WTC11 (cell line): ENCODE measurements around the gene RAB23.

Source experiments
- ATF1 ChIP-seq: sonication (generic); formaldehyde crosslinking; IDR thresholded peaks from 2 replicates; pipeline ENCODE4 v1.8.1; 2023; ENCODE audit warnings: mild to moderate bottlenecking, moderate library complexity, missing genetic modification reagents
- ATF2 ChIP-seq: sonication (generic); formaldehyde crosslinking; IDR thresholded peaks from 2 replicates; pipeline ENCODE4 v1.8.1; 2022; ENCODE audit warnings: low read depth, missing genetic modification reagents, borderline replicate concordance
- CTCF ChIP-seq: fragments of 200-600 bp; IDR thresholded peaks from 2 replicates; pipeline ENCODE4 v1.8.0; 2022; ENCODE audit warnings: antibody characterized with exemption
- FOXJ3 ChIP-seq: sonication (generic); formaldehyde crosslinking; IDR thresholded peaks from 2 replicates; pipeline ENCODE4 v1.9.0; 2021; ENCODE audit warnings: missing genetic modification reagents, mild to moderate bottlenecking, borderline replicate concordance
- GABPB1 ChIP-seq: sonication (generic); formaldehyde crosslinking; IDR thresholded peaks from 2 replicates; pipeline ENCODE4 v1.8.1; 2023; ENCODE audit warnings: mild to moderate bottlenecking, missing genetic modification reagents
- KAT7 ChIP-seq: sonication (generic); formaldehyde crosslinking; IDR thresholded peaks from 2 replicates; pipeline ENCODE4 v1.8.1; 2023; ENCODE audit warnings: missing genetic modification reagents, mild to moderate bottlenecking, borderline replicate concordance
- SP1 ChIP-seq: sonication (generic); formaldehyde crosslinking; conservative IDR thresholded peaks from 2 replicates; pipeline ENCODE4 v1.8.1; 2022; ENCODE audit warnings: missing genetic modification reagents
- USF2 ChIP-seq: sonication (generic); formaldehyde crosslinking; IDR thresholded peaks from 2 replicates; pipeline ENCODE4 v1.8.1; 2023; ENCODE audit warnings: mild to moderate bottlenecking, missing genetic modification reagents, moderate library complexity
- ZNF396 ChIP-seq: fragments of 250-450 bp; sonication (Bioruptor Pico); IDR thresholded peaks from 2 replicates; pipeline ENCODE4 v1.8.0; 2021; ENCODE audit warnings: mild to moderate bottlenecking, moderate library complexity, borderline replicate concordance
- TF ChIP-seq, protein P1 (sequence below): sonication (generic); formaldehyde crosslinking; IDR thresholded peaks from 2 replicates; pipeline ENCODE4 v1.8.0; 2022; ENCODE audit warnings: mild to moderate bottlenecking, missing genetic modification reagents
- TF ChIP-seq, protein P2 (sequence below): sonication (generic); formaldehyde crosslinking; conservative IDR thresholded peaks from 2 replicates; pipeline ENCODE4 v1.8.1; 2022; ENCODE audit warnings: mild to moderate bottlenecking, missing genetic modification reagents

DNA sequence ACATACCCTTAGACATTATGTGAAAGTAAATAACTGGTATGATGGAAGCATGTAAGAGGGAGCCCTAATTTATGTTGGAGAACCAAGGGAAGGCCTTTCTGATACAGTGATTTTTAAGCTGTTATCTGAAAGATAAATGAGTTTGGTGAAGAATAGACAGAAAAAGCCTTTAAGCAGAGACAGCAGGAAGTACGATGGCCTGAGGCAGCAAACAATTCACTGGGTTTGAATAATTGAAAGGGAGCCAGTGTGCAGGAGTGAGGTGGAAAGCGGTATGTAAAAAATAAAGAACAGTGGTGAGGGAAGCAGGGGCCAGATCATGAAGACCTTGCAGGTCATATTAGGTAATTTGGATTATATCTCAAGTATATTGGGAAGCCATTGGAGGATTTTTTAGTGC, 4.1 kb upstream of the RAB23 start:
- no peak for TF ChIP-seq FOXJ3 (CRISPR knock-in tag)
- TF ChIP-seq, protein P1, sequence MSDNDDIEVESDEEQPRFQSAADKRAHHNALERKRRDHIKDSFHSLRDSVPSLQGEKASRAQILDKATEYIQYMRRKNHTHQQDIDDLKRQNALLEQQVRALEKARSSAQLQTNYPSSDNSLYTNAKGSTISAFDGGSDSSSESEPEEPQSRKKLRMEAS (CRISPR knock-in tag): no peak
- no peak for TF ChIP-seq SP1
- TF ChIP-seq, protein P2, sequence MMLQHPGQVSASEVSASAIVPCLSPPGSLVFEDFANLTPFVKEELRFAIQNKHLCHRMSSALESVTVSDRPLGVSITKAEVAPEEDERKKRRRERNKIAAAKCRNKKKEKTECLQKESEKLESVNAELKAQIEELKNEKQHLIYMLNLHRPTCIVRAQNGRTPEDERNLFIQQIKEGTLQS (CRISPR knock-in tag): no peak
- no peak for TF ChIP-seq CTCF
- TF ChIP-seq ATF2: no peak
- TF ChIP-seq USF2: no peak
- no peak for TF ChIP-seq KAT7
- no peak for TF ChIP-seq GABPB1 (CRISPR knock-in tag)
- TF ChIP-seq ZNF396 (CRISPR knock-in tag): no peak
- TF ChIP-seq ATF1 (CRISPR knock-in tag): no peak
